ENCODE data around the gene CTBP1.

Gene CTBP1

GRCh38 chr4:1208266-1208961 lies 40.5 kb downstream of the CTBP1 start:
- Histone ChIP-seq H2AFZ (ENCODE audit: low read length) (no peak overlapping the region), H3K9ac (ENCODE audit: low read length) (peak overlapping the region; percentile 59), H3K79me2 (ENCODE audit: insufficient read depth, low read length) (no peaks in the 10 kb centered on the region), H3K9me2 (ENCODE audit: low read depth, low read length) (no peaks in the 10 kb centered on the region), H3K27me3 (ENCODE audit: insufficient read depth, low read length) (no peaks in the 10 kb centered on the region), H3K9me3 (ENCODE audit: low read length) (no peaks in the 10 kb centered on the region), H3K4me1 (ENCODE audit: insufficient read depth, low read length, severe bottlenecking) (peaks cover 23% of the 10 kb centered on the region), H3K36me3 (ENCODE audit: insufficient read depth, low read length) (peaks cover 9% of the 10 kb centered on the region), H3K4me3 (ENCODE audit: low read depth, low read length, poor library complexity, severe bottlenecking) (peak overlapping the region; percentile 53), H4K20me1 (ENCODE audit: insufficient read depth, low read length) (no peaks in the 10 kb centered on the region), H3K4me2 (ENCODE audit: low read length) (peak overlapping the region; percentile 70), H3K27ac (ENCODE audit: low read depth, low read length, poor library complexity, severe bottlenecking) (peak overlapping the region; percentile 12), H3F3A (ENCODE audit: insufficient read depth, low read length) (no peaks in the 10 kb centered on the region)
- TF ChIP-seq EZH2 (IDR thresholded peaks at IDR 0.05; ENCODE audit: borderline replicate concordance, low read length) (no peak), CTCF (IDR thresholded peaks at IDR 0.05; ENCODE audit: low read length) (no peak)

- TF ChIP-seq CTCF (IDR thresholded peaks at IDR 0.05; ENCODE audit: low read length) (no peak), EZH2 (IDR thresholded peaks at IDR 0.05; ENCODE audit: borderline replicate concordance, low read length) (no peak)
- H4K20me1 ChIP-seq (ENCODE audit: insufficient read depth, low read length), result no peaks in the 10 kb centered on the region
- H3K9me3 ChIP-seq (ENCODE audit: low read length), result no peaks in the 10 kb centered on the region
- peaks cover 23% of the 10 kb centered on the region for H3K4me1 ChIP-seq (ENCODE audit: insufficient read depth, low read length, severe bottlenecking)
- peaks cover 5% of the 10 kb centered on the region for H3K36me3 ChIP-seq (ENCODE audit: insufficient read depth, low read length)
- H3K9me2 ChIP-seq (ENCODE audit: low read depth, low read length), result no peaks in the 10 kb centered on the region
- H3F3A ChIP-seq (ENCODE audit: insufficient read depth, low read length), result no peaks in the 10 kb centered on the region
- peak overlapping the region; percentile 53 for H3K4me3 ChIP-seq (ENCODE audit: low read depth, low read length, poor library complexity, severe bottlenecking)
- H3K27ac ChIP-seq (ENCODE audit: low read depth, low read length, poor library complexity, severe bottlenecking), result no peak overlapping the region
- H3K79me2 ChIP-seq (ENCODE audit: insufficient read depth, low read length), result no peaks in the 10 kb centered on the region
- H2AFZ ChIP-seq (ENCODE audit: low read length), result no peak overlapping the region
- H3K27me3 ChIP-seq (ENCODE audit: insufficient read depth, low read length), result no peaks in the 10 kb centered on the region
- peak overlapping the region; percentile 59; the same call in 1 of the 2 replicates for H3K9ac ChIP-seq (ENCODE audit: low read length)
- H3K4me2 ChIP-seq (ENCODE audit: low read length), result peak overlapping the region; percentile 70; the same call in 1 of the 2 replicates
These were observed 41.2 kb downstream of the CTBP1 start for GRCh38 chr4:1207603-1208265.

- no peak overlapping the region for H2AFZ ChIP-seq (ENCODE audit: low read length)
- H3K4me2 ChIP-seq (ENCODE audit: low read length), result no peak overlapping the region
- H3K4me1 ChIP-seq (ENCODE audit: insufficient read depth, low read length, severe bottlenecking), result peaks cover 27% of the 10 kb centered on the region
- H3K4me3 ChIP-seq (ENCODE audit: low read depth, low read length, poor library complexity, severe bottlenecking), result no peak overlapping the region
- no peak overlapping the region for H3K27ac ChIP-seq (ENCODE audit: low read depth, low read length, poor library complexity, severe bottlenecking)
- H4K20me1 ChIP-seq (ENCODE audit: insufficient read depth, low read length), result no peaks in the 10 kb centered on the region
- no peaks in the 10 kb centered on the region for H3K27me3 ChIP-seq (ENCODE audit: insufficient read depth, low read length)
- H3K9ac ChIP-seq (ENCODE audit: low read length), result no peak overlapping the region
- peaks cover 5% of the 10 kb centered on the region; the same call in 1 of the 2 replicates for H3K36me3 ChIP-seq (ENCODE audit: insufficient read depth, low read length)
- TF ChIP-seq CTCF (IDR thresholded peaks at IDR 0.05; ENCODE audit: low read length), result no peak
- TF ChIP-seq EZH2 (IDR thresholded peaks at IDR 0.05; ENCODE audit: borderline replicate concordance, low read length), result no peak
- no peaks in the 10 kb centered on the region for H3K9me2 ChIP-seq (ENCODE audit: low read depth, low read length)
- H3K9me3 ChIP-seq (ENCODE audit: low read length), result no peaks in the 10 kb centered on the region
- H3F3A ChIP-seq (ENCODE audit: insufficient read depth, low read length), result no peaks in the 10 kb centered on the region
- no peaks in the 10 kb centered on the region for H3K79me2 ChIP-seq (ENCODE audit: insufficient read depth, low read length)
These were observed 41.8 kb downstream of the CTBP1 start for GRCh38 chr4:1207157-1207470.

Measured in OCI-LY1 (cell line).